Stimulated activated CD4-positive, alpha-beta T cell treated with anti-CD3 and anti-CD28 coated beads, Interleukin-4, amount 100 ng/mL, for 24 hours (primary cell): ENCODE data around the gene AFDN.

Experiments used
- DNase-seq: peaks from one replicate; pipeline ENCODE4 v3.0.0-alpha.2; 2020

The AFDN gene

GRCh38 chr6:167841981-167842380, 15.3 kb downstream of the AFDN start:
- DNase-seq, result no peak

- DNase-seq, result no peak
Measured at GRCh38 chr6:167842457-167842856, 15.7 kb downstream of the AFDN start.

GRCh38 chr6:167843023-167843422, 16.3 kb downstream of the AFDN start:
- no peak for DNase-seq

GRCh38 chr6:167845856-167846255, 19.1 kb downstream of the AFDN start:
- DNase-seq, result no peak

- no peak for DNase-seq
Measured at GRCh38 chr6:167846997-167847606, 20.4 kb downstream of the AFDN start.

GRCh38 chr6:167847936-167848335, 21.2 kb downstream of the AFDN start:
- no peak for DNase-seq

- no peak for DNase-seq
Measured at GRCh38 chr6:167848783-167849182, 22.1 kb downstream of the AFDN start.

- DNase-seq, result no peak
Measured at GRCh38 chr6:167849846-167850459, 23.2 kb downstream of the AFDN start.

GRCh38 chr6:167850782-167851181, 24.1 kb downstream of the AFDN start:
- DNase-seq, result no peak

GRCh38 chr6:167851370-167851952, 24.8 kb downstream of the AFDN start:
- no peak for DNase-seq

- DNase-seq, result peak; percentile 6
Measured at GRCh38 chr6:167855825-167856425, 29.2 kb downstream of the AFDN start.

GRCh38 chr6:167856474-167856873, 29.8 kb downstream of the AFDN start:
- no peak for DNase-seq

- DNase-seq, result no peak
Measured at GRCh38 chr6:167856999-167857660, 30.4 kb downstream of the AFDN start.

- no peak for DNase-seq
Measured at GRCh38 chr6:167858086-167858591, 31.4 kb downstream of the AFDN start.

GRCh38 chr6:167858842-167859664, 32.3 kb downstream of the AFDN start:
- no peak for DNase-seq

GRCh38 chr6:167860550-167861226, 34.0 kb downstream of the AFDN start:
- no peak for DNase-seq

- DNase-seq, result no peak
Measured at GRCh38 chr6:167861424-167861823, 34.7 kb downstream of the AFDN start.

- DNase-seq, result no peak
Measured at GRCh38 chr6:167863897-167864296, 37.2 kb downstream of the AFDN start.

GRCh38 chr6:167866642-167867041, 39.9 kb downstream of the AFDN start:
- no peak for DNase-seq

- no peak for DNase-seq
Measured at GRCh38 chr6:167870321-167870720, 43.6 kb downstream of the AFDN start.

GRCh38 chr6:167872538-167873210, 46.0 kb downstream of the AFDN start:
- no peak for DNase-seq
